A549 (cell line): Measurements from ENCODE around the gene ABCA3.

Experiments
- HEYL ChIP-seq: fragments of 250-450 bp; sonication (Bioruptor Pico); IDR thresholded peaks from 2 replicates; pipeline ENCODE4 v1.8.0; 2021; ENCODE audit warnings: mild to moderate bottlenecking, moderate library complexity
- POLR2A ChIP-seq: IDR thresholded peaks from 2 replicates; pipeline ENCODE4 v1.6.1; 2012; ENCODE audit warnings: mild to moderate bottlenecking, low read length
- POLR2AphosphoS2 ChIP-seq: conservative IDR thresholded peaks from 2 replicates; pipeline ENCODE4 v1.6.1; 2012; ENCODE audit warnings: low read length, improper control_type of control experiment, inconsistent platforms
- SMC3 ChIP-seq: fragments of >200 bp; sonication (Bioruptor Twin); formaldehyde crosslinking; IDR thresholded peaks from 3 replicates; pipeline ENCODE4 v1.6.1; 2018; ENCODE audit warnings: inconsistent platforms
- TF ChIP-seq, protein P1 (sequence below): fragments of 200-600 bp; sonication (generic); IDR thresholded peaks from 2 replicates; pipeline ENCODE4 v1.6.1; 2016; ENCODE audit warnings: antibody characterized with exemption, mild to moderate bottlenecking, moderate library complexity

GRCh38 chr16:2234813-2235170, 105.7 kb downstream of the ABCA3 start:
- no peak; the same call in 1 of the 2 replicates for TF ChIP-seq POLR2AphosphoS2
- no peak for TF ChIP-seq POLR2A
- no peak for TF ChIP-seq SMC3
- TF ChIP-seq, protein P1, sequence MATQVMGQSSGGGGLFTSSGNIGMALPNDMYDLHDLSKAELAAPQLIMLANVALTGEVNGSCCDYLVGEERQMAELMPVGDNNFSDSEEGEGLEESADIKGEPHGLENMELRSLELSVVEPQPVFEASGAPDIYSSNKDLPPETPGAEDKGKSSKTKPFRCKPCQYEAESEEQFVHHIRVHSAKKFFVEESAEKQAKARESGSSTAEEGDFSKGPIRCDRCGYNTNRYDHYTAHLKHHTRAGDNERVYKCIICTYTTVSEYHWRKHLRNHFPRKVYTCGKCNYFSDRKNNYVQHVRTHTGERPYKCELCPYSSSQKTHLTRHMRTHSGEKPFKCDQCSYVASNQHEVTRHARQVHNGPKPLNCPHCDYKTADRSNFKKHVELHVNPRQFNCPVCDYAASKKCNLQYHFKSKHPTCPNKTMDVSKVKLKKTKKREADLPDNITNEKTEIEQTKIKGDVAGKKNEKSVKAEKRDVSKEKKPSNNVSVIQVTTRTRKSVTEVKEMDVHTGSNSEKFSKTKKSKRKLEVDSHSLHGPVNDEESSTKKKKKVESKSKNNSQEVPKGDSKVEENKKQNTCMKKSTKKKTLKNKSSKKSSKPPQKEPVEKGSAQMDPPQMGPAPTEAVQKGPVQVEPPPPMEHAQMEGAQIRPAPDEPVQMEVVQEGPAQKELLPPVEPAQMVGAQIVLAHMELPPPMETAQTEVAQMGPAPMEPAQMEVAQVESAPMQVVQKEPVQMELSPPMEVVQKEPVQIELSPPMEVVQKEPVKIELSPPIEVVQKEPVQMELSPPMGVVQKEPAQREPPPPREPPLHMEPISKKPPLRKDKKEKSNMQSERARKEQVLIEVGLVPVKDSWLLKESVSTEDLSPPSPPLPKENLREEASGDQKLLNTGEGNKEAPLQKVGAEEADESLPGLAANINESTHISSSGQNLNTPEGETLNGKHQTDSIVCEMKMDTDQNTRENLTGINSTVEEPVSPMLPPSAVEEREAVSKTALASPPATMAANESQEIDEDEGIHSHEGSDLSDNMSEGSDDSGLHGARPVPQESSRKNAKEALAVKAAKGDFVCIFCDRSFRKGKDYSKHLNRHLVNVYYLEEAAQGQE, result no peak
- TF ChIP-seq HEYL, result no peak
